BE2C (cell line): ENCODE measurements around the gene TMEM120B.
"Not testable (repeated sequence)": the region's sequence is repeated elsewhere in the genome, so short reads cannot be mapped to it uniquely, and the experiment has no call there.

Experiments
- DNase-seq: peaks from one replicate; pipeline ENCODE4 v3.0.0-alpha.2; 2020
- H3K27me3 ChIP-seq: fragments of 250-450 bp; sonication (Bioruptor Pico); 2 replicates; pipeline ENCODE4 v1.5.1; 2020; ENCODE audit warnings: mild to moderate bottlenecking
- H3K36me3 ChIP-seq: fragments of 250-450 bp; sonication (Bioruptor Pico); 2 replicates; pipeline ENCODE4 v1.5.1; 2020; ENCODE audit warnings: mild to moderate bottlenecking
- H3K4me1 ChIP-seq: fragments of 250-450 bp; sonication (Bioruptor Pico); 2 replicates; pipeline ENCODE4 v1.5.1; 2020
- H3K4me3 ChIP-seq: 2 replicates; pipeline ENCODE4 v1.5.1; 2011; ENCODE audit warnings: low read depth, low read length
- H3K9me3 ChIP-seq: fragments of 250-450 bp; sonication (Bioruptor Pico); 2 replicates; pipeline ENCODE4 v1.5.1; 2020
- TF ChIP-seq, protein P1 (sequence below): IDR thresholded peaks from 2 replicates; pipeline ENCODE4 v1.5.1; 2012; ENCODE audit warnings: mild to moderate bottlenecking, low read depth, low read length

TMEM120B gene

DNA sequence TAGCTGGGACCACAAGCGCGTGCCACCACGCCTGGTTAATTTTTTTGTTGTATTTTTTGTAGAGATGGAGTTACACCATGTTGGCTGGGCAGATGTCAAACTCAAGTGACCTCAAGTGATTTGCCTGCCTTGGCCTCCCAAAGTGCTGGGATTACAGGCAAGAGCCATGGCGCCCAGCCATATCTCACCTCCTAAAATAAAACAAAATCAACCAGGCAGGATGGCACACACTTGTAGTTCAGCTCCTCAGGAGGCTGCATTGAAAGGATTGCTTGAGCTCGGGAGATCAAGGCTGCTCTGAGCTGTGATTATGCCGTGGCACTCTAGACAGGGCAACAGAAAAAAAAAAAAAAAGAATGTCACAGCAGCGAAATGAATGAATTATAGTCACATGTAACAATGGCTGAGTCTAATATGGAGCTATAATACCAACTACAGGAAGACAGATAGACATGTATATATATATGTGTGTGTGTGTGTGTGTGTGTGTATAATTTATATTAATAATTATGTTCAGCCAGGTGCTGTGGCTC lies 19.3 kb upstream of the TMEM120B start:
- Histone ChIP-seq H3K4me3 (no peak overlapping the region), H3K27me3 (no peaks in the 10 kb centered on the region)
- TF ChIP-seq, protein P1, sequence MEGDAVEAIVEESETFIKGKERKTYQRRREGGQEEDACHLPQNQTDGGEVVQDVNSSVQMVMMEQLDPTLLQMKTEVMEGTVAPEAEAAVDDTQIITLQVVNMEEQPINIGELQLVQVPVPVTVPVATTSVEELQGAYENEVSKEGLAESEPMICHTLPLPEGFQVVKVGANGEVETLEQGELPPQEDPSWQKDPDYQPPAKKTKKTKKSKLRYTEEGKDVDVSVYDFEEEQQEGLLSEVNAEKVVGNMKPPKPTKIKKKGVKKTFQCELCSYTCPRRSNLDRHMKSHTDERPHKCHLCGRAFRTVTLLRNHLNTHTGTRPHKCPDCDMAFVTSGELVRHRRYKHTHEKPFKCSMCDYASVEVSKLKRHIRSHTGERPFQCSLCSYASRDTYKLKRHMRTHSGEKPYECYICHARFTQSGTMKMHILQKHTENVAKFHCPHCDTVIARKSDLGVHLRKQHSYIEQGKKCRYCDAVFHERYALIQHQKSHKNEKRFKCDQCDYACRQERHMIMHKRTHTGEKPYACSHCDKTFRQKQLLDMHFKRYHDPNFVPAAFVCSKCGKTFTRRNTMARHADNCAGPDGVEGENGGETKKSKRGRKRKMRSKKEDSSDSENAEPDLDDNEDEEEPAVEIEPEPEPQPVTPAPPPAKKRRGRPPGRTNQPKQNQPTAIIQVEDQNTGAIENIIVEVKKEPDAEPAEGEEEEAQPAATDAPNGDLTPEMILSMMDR = no peak

DNA sequence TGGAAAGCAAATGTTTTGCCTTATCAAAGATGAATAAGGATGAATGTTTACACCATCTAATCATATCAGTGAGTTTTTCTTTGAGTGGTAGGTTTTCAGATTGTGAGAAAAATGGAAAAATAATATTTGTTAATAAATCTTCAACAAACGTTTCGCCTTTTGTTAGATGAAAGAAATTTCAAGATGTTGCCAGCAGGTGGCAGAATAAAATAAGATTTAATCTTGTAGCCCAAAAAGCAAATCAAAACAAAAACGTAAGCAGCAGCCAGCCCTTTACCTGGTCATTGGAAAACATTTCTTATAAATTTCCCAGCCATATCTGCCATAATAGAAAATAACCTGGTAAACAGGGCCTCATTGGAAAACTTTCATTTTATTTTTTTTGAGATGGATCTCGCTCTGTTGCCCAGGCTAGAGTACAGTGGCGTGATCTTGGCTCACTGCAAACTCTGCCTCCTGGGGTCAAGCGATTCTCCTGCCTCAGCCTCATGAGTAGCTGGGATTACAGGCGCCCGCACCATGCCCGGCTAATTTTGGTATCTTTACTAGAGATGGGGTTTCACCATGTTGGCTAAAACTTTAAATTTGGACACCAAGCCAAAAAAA lies 15.4 kb upstream of the TMEM120B start:
- peak; percentile 31 for DNase-seq
- Histone ChIP-seq H3K36me3 (no peaks in the 10 kb centered on the region), H3K27me3 (no peaks in the 10 kb centered on the region), H3K4me3 (no peak overlapping the region), H3K9me3 (no peaks in the 10 kb centered on the region), H3K4me1 (no peaks in the 10 kb centered on the region)
- TF ChIP-seq, protein P1 = peak; percentile 45

More for the DNA sequence above, 19.3 kb upstream of the TMEM120B start:
- no peaks in the 10 kb centered on the region for H3K4me1 ChIP-seq
- DNase-seq = no peak
- H3K9me3 ChIP-seq = no peaks in the 10 kb centered on the region
- H3K36me3 ChIP-seq = no peaks in the 10 kb centered on the region

DNA sequence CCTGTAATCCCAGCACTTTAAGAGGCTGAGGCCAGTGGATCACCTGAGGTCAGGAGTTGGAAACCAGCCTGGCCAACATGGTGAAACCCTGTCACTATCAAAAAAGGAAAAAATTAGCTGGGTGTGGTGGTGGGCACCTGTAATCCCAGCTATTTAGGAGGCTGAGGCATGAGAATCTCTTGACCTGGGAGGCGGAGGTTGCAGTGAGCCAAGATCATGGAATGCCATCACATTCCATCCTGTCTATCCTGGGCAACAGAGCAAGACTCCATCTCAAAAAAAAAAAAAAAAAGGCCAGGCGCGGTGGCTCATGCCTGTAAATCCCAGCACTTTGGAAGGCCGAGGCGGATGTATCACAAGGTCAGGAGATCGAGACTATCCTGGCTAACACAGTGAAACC lies 14.7 kb upstream of the TMEM120B start:
- H3K4me3 ChIP-seq, DNase-seq, H3K27me3 ChIP-seq, H3K9me3 ChIP-seq, H3K36me3 ChIP-seq, H3K4me1 ChIP-seq: not testable (repeated sequence)

DNA sequence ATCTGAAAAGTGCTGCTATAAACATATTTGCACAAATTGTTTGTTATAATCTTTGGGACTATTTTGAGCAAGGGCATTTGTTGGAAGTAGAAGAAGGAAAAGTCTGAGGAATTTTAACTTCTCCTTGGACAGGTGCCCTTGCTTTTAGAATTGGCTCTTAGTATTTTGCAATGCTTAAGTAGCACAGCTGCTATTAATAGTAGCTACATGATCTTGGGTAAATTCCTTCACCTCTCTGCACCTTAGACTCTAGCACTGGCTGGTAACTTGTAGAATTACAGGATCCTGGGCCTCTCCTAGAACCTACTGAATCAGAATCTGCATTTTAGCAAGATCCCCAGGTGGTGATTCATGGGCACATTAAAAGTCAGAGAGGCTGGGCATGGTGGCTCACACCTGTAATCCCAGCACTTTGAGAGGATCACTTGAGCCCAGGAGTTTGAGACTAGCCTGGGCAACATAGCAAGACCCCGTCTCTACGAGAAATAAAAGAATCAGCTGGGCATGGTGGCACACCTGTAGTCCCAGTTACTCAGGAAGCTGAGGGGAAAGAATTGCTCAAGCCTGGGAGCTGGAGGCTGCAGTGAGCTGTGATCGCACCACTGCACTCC lies 10.8 kb upstream of the TMEM120B start:
- no peaks in the 10 kb centered on the region for H3K9me3 ChIP-seq
- no peaks in the 10 kb centered on the region for H3K36me3 ChIP-seq

DNA sequence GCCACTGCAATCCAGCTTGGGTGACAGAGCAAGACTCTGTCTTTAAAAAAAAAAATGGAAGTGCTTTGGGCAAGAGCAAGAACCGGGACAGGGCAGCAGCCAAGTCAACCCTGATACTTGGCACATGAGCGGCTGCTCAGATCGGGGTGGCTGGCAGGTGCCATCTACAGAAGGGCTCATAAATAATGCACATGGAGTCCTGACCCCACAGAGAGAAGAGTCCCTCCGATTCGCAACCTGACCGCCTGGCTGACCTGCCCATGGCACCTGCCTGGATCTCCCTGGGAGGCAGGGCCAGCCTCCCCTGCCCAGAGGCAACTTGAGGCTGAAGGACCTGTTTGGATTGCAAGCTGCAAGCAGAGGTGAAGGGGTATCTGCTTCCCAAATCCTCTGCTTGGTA lies 9.6 kb upstream of the TMEM120B start:
- DNase-seq = no peak
- no peaks in the 10 kb centered on the region for H3K27me3 ChIP-seq
- H3K4me3 ChIP-seq = no peak overlapping the region
- H3K9me3 ChIP-seq = no peaks in the 10 kb centered on the region
- no peaks in the 10 kb centered on the region for H3K36me3 ChIP-seq
- TF ChIP-seq, protein P1 = no peak
- H3K4me1 ChIP-seq = no peaks in the 10 kb centered on the region

More for the DNA sequence above, 10.8 kb upstream of the TMEM120B start:
- no peak overlapping the region for H3K4me3 ChIP-seq
- H3K27me3 ChIP-seq = no peaks in the 10 kb centered on the region
- no peaks in the 10 kb centered on the region for H3K4me1 ChIP-seq
- TF ChIP-seq, protein P1 = no peak
- no peak for DNase-seq

DNA sequence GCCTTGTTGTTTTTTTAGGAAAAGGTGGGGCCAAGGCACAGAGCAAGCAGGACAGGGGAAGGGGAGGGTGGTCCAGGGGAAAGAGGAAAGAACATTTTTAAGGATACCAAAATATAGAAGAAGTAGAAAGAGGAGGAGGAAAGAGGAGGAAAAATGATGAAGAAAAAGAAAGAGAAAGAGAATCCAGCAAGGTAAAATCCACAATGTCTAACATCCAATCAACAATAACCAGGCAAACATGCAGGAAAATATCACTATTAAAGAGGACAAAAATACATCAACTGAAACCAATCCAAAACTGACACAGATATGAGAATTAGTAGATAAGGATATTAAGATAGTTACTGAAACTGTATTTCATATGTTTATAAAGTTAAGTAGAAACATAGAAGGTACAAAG lies 7.0 kb upstream of the TMEM120B start:
- H3K36me3 ChIP-seq = no peaks in the 10 kb centered on the region
- no peaks in the 10 kb centered on the region for H3K9me3 ChIP-seq
- no peak overlapping the region for H3K4me3 ChIP-seq
- no peaks in the 10 kb centered on the region for H3K27me3 ChIP-seq
- TF ChIP-seq, protein P1 = no peak
- H3K4me1 ChIP-seq = no peaks in the 10 kb centered on the region
- no peak for DNase-seq
